ENCODE results near the gene PREP.

- TF ChIP-seq CTCF (conservative IDR thresholded peaks at IDR 0.05; ENCODE audit: low read length) (no peak), EZH2phosphoT487 (IDR thresholded peaks at IDR 0.05; ENCODE audit: borderline replicate concordance) (no peak)
Observed at GRCh38 chr6:105300090-105300489, 102.8 kb downstream of the PREP start.
